ENCODE measurements around the gene EPHA1.
"Not testable (repeated sequence)": the region's sequence is repeated elsewhere in the genome, so short reads cannot be mapped to it uniquely, and the experiment has no call there.

Gene EPHA1

GRCh38 chr7:143431109-143431508 lies 22.5 kb upstream of the EPHA1 start:
- Histone ChIP-seq H3K79me2 (ENCODE audit: insufficient read depth, low read length) (no peaks in the 10 kb centered on the region), H2AFZ (ENCODE audit: low read length) (no peak overlapping the region), H3K27me3 (ENCODE audit: insufficient read depth, low read length, poor library complexity, severe bottlenecking) (no peaks in the 10 kb centered on the region), H3K4me1 (ENCODE audit: insufficient read depth, low read length, poor library complexity, severe bottlenecking) (no peaks in the 10 kb centered on the region), H3K9me3 (ENCODE audit: insufficient read depth, low read depth, low read length) (no peaks in the 10 kb centered on the region), H4K20me1 (ENCODE audit: insufficient read depth, low read length, poor library complexity, severe bottlenecking) (no peaks in the 10 kb centered on the region), H3K4me2 (ENCODE audit: low read depth, low read length, poor library complexity, severe bottlenecking) (no peak overlapping the region), H3F3A (ENCODE audit: low read depth) (no peaks in the 10 kb centered on the region), H3K4me3 (ENCODE audit: low read length, poor library complexity, severe bottlenecking) (no peak overlapping the region), H3K9me2 (replicated peaks; ENCODE audit: low read depth, low read length) (no peaks in the 10 kb centered on the region), H3K9ac (ENCODE audit: low read depth, low read length, poor library complexity, severe bottlenecking) (no peak overlapping the region), H3K36me3 (ENCODE audit: insufficient read depth, low read length) (no peaks in the 10 kb centered on the region)
- TF ChIP-seq EZH2phosphoT487 (IDR thresholded peaks at IDR 0.05; ENCODE audit: borderline replicate concordance), result no peak
- TF ChIP-seq, protein P1, sequence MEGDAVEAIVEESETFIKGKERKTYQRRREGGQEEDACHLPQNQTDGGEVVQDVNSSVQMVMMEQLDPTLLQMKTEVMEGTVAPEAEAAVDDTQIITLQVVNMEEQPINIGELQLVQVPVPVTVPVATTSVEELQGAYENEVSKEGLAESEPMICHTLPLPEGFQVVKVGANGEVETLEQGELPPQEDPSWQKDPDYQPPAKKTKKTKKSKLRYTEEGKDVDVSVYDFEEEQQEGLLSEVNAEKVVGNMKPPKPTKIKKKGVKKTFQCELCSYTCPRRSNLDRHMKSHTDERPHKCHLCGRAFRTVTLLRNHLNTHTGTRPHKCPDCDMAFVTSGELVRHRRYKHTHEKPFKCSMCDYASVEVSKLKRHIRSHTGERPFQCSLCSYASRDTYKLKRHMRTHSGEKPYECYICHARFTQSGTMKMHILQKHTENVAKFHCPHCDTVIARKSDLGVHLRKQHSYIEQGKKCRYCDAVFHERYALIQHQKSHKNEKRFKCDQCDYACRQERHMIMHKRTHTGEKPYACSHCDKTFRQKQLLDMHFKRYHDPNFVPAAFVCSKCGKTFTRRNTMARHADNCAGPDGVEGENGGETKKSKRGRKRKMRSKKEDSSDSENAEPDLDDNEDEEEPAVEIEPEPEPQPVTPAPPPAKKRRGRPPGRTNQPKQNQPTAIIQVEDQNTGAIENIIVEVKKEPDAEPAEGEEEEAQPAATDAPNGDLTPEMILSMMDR (conservative IDR thresholded peaks at IDR 0.05; ENCODE audit: low read length), result no peak

- H3K9me3 ChIP-seq (ENCODE audit: insufficient read depth, low read depth, low read length), result no peaks in the 10 kb centered on the region
- H4K20me1 ChIP-seq (ENCODE audit: insufficient read depth, low read length, poor library complexity, severe bottlenecking), result no peaks in the 10 kb centered on the region
- no peaks in the 10 kb centered on the region for H3K27me3 ChIP-seq (ENCODE audit: insufficient read depth, low read length, poor library complexity, severe bottlenecking)
- H3F3A ChIP-seq (ENCODE audit: low read depth), result no peaks in the 10 kb centered on the region
- no peak overlapping the region for H2AFZ ChIP-seq (ENCODE audit: low read length)
- no peaks in the 10 kb centered on the region for H3K4me1 ChIP-seq (ENCODE audit: insufficient read depth, low read length, poor library complexity, severe bottlenecking)
- no peaks in the 10 kb centered on the region for H3K9me2 ChIP-seq (replicated peaks; ENCODE audit: low read depth, low read length)
- no peak for TF ChIP-seq EZH2phosphoT487 (IDR thresholded peaks at IDR 0.05; ENCODE audit: borderline replicate concordance)
- TF ChIP-seq, protein P1 (conservative IDR thresholded peaks at IDR 0.05; ENCODE audit: low read length), result no peak
- no peak overlapping the region for H3K9ac ChIP-seq (ENCODE audit: low read depth, low read length, poor library complexity, severe bottlenecking)
- no peaks in the 10 kb centered on the region for H3K79me2 ChIP-seq (ENCODE audit: insufficient read depth, low read length)
- no peak overlapping the region for H3K4me3 ChIP-seq (ENCODE audit: low read length, poor library complexity, severe bottlenecking)
- H3K36me3 ChIP-seq (ENCODE audit: insufficient read depth, low read length), result no peaks in the 10 kb centered on the region
- no peak overlapping the region for H3K4me2 ChIP-seq (ENCODE audit: low read depth, low read length, poor library complexity, severe bottlenecking)
These were observed 21.4 kb upstream of the EPHA1 start for GRCh38 chr7:143429770-143430698.

- H3K9me2 ChIP-seq (replicated peaks; ENCODE audit: low read depth, low read length), result no peaks in the 10 kb centered on the region
- no peak overlapping the region for H3K9ac ChIP-seq (ENCODE audit: low read depth, low read length, poor library complexity, severe bottlenecking)
- H3K9me3 ChIP-seq (ENCODE audit: insufficient read depth, low read depth, low read length), result no peaks in the 10 kb centered on the region
- no peaks in the 10 kb centered on the region for H3F3A ChIP-seq (ENCODE audit: low read depth)
- TF ChIP-seq, protein P1 (conservative IDR thresholded peaks at IDR 0.05; ENCODE audit: low read length), result no peak
- H3K4me2 ChIP-seq (ENCODE audit: low read depth, low read length, poor library complexity, severe bottlenecking), result no peak overlapping the region
- H3K79me2 ChIP-seq (ENCODE audit: insufficient read depth, low read length), result no peaks in the 10 kb centered on the region
- no peaks in the 10 kb centered on the region for H3K27me3 ChIP-seq (ENCODE audit: insufficient read depth, low read length, poor library complexity, severe bottlenecking)
- no peaks in the 10 kb centered on the region for H3K36me3 ChIP-seq (ENCODE audit: insufficient read depth, low read length)
- no peaks in the 10 kb centered on the region for H3K4me1 ChIP-seq (ENCODE audit: insufficient read depth, low read length, poor library complexity, severe bottlenecking)
- H3K4me3 ChIP-seq (ENCODE audit: low read length, poor library complexity, severe bottlenecking), result no peak overlapping the region
- H4K20me1 ChIP-seq (ENCODE audit: insufficient read depth, low read length, poor library complexity, severe bottlenecking), result no peaks in the 10 kb centered on the region
- no peak overlapping the region for H2AFZ ChIP-seq (ENCODE audit: low read length)
These were observed 18.0 kb upstream of the EPHA1 start for GRCh38 chr7:143426479-143427142.

- H4K20me1 ChIP-seq (ENCODE audit: insufficient read depth, low read length, poor library complexity, severe bottlenecking); H3K36me3 ChIP-seq (ENCODE audit: insufficient read depth, low read length); H3K4me3 ChIP-seq (ENCODE audit: low read length, poor library complexity, severe bottlenecking); H3F3A ChIP-seq (ENCODE audit: low read depth); H3K9me2 ChIP-seq (replicated peaks; ENCODE audit: low read depth, low read length); H3K9me3 ChIP-seq (ENCODE audit: insufficient read depth, low read depth, low read length); H2AFZ ChIP-seq (ENCODE audit: low read length); H3K27me3 ChIP-seq (ENCODE audit: insufficient read depth, low read length, poor library complexity, severe bottlenecking); H3K4me1 ChIP-seq (ENCODE audit: insufficient read depth, low read length, poor library complexity, severe bottlenecking); H3K4me2 ChIP-seq (ENCODE audit: low read depth, low read length, poor library complexity, severe bottlenecking); H3K9ac ChIP-seq (ENCODE audit: low read depth, low read length, poor library complexity, severe bottlenecking); H3K79me2 ChIP-seq (ENCODE audit: insufficient read depth, low read length): not testable (repeated sequence)
These were observed 15.8 kb upstream of the EPHA1 start for GRCh38 chr7:143424476-143424875.
